Smooth muscle cell of the brain vasculature (primary cell): ENCODE data around the gene AKR1C1.
"Not testable (repeated sequence)": the region's sequence is repeated elsewhere in the genome, so short reads cannot be mapped to it uniquely, and the experiment has no call there.

ENCODE experiments used
- DNase-seq: peaks from one replicate; pipeline ENCODE4 v3.0.0-alpha.2; 2012; ENCODE audit warnings: low read depth, low spot score

Gene AKR1C1

DNA sequence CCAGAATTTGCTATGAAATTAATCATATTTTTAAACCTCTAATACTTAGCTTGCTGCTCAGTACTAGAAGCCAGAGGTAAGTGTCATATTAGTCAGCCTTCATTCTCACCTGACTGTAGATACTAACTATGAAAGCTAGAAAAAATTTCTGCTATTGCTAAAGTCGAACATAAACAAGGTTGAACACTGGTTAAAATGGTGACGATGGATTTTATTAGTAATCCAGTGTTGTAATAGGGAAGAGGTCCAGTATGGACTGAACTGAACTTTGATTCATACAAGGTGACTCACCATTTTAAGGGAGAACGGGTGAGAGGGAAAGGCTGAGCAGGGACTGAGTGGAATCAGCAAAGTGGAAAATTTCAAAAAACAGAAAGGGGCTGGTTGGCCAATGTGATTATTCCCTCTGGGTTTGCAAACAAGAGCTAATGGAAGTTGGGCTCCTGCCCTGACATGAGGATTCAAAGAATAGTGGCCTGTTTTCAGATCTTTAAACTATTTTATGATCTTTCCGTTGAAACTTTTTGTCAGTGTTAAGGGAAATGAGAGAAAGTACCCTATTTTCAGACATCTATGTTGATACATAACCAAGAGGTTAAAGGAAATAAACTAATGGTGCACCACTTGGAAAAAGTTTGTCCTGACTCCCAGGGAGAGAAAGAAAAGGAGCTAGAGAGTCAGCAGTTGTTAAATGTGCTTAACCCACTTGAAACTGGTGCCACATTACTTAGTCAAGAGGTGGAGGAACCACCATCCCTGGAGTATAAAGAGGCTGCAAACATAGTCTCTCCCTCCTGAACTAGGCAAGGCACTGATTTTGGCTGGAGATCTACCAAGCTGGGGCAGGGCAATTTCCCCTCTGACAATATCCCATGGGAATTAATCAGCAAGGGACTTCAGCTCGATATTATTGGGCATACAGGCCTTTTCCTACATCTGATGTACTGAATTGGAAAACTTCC is 15.3 kb upstream of the AKR1C1 start:
- DNase-seq = no peak

DNA sequence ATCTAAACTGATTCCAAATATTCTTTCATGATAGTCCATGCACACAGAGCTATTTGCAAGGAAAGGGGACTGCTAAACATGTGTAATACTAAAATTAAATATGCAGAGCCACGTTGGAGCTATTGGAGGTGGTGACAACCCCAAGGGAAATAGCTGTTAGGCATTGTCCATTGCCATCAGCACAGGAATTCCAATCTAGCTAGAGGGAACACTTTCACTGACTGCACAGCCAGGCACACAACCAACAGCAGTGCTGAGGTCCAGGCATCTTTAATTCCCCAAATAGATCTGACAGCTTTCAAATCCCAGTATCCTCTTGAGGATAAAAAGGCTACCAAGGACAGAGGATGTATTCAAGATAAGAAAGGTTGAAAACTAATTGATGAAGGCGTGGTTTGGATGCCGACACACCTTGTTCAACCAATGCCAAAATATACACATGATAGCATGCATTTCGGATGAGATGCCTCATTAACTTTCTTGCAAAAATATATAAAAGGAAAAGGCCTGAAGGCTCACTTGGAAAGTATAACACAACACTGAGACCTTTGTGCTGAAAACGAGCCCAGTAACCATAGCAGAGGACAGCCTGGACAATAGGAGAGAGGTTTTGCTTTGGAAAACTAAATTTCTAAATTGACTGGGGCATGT is 11.6 kb upstream of the AKR1C1 start:
- DNase-seq = not testable (repeated sequence)

DNA sequence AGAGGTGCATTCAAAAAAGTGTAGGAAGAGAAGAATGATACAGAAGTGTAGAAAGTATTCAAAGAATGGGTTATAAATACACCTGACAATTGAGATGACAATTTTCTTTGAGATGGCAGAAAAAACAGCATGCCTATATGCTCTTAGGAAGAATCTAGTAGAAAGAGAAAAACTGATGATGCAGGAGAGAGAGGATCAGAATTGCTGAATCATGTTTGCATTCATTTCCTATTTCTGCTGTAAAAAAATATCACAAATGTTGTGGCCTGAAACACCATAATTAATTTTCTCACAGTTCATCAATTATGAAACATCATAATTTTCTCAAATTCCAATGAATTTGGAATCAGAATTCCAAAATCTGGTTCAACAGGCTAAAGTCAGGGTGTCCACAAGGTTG is 9.8 kb upstream of the AKR1C1 start:
- DNase-seq = no peak

DNA sequence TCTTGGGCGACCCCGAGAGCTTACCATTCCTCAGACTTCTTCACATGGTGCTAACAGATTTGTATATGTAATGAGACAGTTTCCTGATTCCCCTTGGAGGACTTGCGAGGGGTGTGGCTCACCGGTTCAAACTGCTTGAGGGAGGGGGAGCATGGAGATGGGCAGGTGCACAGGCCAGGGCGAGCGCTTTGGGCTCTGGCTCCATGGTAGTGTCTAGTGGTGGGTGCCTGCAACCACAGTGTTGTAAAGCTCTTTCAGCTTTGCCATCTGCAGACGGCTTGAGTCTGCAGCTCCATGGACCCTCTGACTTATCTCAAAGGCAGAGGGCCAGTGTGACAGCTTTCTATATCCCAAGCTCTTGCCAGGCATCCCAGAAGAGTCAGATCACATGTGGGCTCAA is 7.1 kb upstream of the AKR1C1 start:
- not testable (repeated sequence) for DNase-seq

DNA sequence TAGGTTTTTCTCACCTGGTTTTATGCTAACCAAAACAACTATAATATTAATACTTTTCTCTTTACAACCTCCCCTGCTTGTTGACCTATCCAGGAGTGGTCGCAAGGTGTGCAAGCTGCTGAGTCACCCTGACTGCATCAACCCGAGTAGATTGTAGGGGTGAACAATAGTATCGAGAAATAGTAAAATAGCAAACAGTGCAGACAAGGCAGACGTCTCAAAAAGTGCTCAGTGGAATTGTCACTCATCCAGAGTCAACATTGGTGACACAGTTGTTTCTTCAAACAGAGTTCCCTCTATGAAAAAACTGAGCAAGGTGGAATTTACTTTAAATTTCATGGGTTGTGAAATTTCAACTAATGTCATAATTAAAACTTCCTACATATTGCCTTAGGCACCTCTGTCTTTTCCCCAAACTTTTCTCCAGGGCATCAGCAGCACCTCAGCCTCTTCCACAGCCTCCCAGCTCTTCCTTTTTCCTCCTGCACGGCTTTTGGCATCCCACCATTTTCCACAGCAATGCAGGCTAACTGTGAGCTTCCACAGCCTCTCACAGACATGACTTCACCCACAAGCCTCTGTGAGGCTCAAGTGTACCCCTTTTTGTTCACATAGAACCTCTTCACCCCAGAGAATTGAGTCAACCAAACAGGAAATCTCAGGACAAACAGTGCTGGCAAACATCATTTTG is 6.1 kb upstream of the AKR1C1 start:
- DNase-seq = not testable (repeated sequence)

DNA sequence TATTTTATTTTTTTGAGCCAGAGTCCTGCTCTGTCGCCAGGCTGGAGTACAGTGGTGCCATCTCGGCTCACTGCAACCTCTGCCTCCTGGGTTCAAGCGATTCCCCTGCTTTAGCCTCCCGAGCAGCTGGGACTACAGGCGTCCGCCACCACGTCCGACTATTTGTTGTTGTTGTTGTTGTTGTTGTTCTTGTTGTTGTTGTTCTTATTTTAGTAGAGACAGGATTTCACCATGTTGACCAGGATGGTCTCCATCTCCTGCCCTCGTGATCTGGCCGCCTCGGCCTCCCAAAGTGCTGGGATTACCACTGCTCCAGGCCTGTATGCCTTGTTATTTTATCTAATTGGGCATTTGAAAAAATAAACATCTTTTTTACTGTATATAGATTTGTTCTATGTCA is 1.7 kb upstream of the AKR1C1 start:
- not testable (repeated sequence) for DNase-seq

DNA sequence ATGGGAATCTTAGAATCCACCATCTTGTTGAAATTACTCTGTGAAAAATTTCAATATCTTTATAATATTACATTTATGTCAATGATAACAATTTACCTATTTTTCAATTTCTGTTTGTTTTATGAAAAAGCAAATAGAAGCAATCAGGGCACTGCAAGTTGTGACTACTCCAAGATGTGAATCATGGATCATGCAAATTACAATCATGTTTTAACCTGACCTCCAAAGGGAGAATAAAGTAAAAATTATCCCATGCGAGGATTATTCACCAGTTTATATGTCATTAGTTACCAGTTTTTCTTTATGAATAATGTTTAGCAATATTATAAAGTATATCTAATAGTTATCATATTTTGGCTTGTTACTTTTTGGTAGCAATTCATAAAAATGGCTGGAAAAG is 907 bp upstream of the AKR1C1 start:
- DNase-seq = not testable (repeated sequence)

DNA sequence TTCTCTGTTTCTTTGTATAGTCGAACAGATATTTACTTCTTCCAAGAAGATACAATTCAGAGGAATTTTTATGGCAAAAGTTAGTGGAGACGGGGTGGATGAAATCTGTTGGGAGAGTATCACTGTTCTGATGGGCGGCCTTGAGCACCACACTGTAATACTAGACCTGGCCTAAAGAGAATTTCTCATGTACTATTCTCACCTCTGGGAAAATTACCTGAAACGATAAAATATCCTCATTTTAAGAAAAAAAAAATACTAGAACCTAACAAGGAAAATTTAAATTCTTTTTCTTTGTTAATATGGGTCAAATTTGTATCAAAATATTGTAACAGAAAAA is 570 bp downstream of the AKR1C1 start:
- DNase-seq = not testable (repeated sequence)

DNA sequence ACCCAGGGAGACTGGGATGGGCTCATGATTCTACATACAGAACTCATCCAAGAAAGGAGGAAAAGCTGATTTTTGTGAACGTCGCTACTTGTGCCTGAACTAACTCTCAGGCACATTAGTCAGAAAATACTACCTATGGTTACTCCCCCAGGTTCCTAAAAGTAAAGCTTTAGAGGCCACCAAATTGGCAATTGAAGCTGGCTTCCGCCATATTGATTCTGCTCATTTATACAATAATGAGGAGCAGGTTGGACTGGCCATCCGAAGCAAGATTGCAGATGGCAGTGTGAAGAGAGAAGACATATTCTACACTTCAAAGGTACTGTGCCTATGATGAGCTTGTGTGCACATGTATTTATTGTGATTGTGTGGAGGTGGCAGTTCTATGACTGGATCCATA is 2.5 kb downstream of the AKR1C1 start:
- DNase-seq = not testable (repeated sequence)

DNA sequence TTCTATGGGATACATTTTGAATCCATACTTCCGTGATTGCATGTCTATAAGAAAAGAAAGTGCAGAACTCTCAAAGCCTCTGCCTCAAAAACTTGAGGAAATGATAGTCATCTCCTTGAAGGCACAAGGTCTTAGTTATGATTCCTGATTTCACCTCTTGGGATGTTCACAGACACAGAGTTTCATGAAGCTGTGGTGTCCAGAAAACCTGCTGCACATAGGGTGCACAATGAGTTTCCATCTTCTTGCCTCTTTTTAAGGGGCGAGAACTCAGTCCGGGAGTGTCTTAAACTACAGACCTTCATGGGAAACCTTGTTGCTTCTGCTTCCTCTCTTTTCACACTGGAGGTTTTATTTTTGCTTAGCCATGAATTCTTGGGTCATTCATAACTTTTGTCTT is 4.0 kb downstream of the AKR1C1 start:
- not testable (repeated sequence) for DNase-seq

DNA sequence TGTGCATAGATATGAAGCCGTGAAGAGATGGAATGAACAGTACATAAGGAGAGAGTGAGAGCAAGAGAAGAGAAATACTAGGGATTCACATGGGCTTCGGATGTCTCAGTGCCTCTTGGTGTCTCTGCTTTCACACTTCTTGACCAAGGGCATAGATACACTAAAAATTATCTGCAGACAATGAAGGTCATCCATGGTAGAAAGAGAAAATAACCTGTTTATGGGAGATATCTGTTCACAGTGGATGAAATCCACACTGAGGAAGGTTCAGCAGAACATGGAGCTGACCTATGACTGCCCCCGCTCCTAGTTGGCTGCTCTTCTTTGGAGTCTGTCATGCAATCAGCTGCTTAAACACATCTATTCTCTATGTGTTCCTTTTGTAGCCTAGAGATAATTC is 6.1 kb downstream of the AKR1C1 start:
- DNase-seq = not testable (repeated sequence)

DNA sequence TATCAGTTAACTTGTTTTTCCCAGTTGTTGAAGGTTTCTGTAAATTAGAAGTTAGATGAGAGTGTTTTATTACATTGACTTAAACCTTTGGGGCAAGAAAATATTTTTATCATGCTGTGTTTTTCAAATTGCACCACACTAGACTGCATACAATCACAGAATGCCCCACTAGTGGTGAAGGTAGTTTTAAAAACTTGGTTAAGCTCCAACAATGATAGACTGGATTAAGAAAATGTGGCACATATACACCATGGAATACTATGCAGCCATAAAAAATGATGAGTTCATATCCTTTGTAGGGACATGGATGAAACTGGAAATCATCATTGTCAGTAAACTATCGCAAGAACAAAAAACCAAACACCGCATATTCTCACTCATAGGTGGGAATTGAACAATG is 7.1 kb downstream of the AKR1C1 start:
- not testable (repeated sequence) for DNase-seq

DNA sequence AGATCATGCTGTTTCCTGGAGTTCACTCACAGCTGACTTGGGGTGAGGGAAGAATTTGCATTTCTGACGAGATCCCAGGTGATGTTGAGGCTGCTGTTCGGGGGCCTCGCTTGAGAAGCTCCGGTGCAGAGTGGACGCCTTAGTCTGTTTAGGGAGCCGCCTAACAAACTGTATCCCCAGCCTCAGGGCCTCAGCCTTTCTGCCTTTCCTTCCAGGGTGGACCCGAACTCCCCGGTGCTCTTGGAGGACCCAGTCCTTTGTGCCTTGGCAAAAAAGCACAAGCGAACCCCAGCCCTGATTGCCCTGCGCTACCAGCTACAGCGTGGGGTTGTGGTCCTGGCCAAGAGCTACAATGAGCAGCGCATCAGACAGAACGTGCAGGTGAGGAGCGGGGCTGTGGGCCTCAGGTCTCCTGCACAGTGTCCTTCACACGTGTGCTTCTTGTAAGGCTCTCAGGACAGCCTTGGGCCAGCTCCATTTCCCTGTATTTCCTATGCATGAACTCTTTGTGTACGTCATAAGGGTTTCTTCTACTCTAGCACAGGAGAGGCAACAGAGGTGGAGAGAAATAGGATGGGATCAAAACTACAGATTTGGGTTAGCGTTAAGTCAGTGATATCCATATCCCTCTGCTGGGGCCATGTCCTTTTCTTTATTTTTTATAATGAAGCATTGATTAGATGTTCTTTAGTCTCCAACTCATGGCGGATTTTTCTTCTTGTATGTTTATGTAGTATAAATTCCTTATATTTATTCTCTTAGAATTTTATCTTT is 9.3 kb downstream of the AKR1C1 start:
- DNase-seq = not testable (repeated sequence)

DNA sequence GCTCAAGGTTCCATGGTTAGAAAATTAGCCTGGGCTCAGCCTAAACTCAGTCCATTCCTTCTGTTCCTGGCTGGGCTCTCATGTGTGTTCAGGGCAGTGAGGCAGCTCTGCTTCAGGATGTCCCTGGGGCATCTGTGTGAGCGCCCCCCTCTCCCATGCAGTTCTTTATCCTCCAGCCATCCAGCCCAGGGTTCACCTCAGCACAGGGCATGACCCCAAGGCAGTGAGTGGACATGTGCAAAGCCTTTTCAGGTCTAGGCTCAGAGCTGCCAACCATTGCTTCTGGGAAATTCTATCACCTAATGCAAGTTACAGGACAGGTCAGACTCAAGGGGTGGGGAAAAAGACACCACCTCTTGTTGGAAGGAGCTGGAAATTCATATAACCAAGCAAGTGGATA is 10.1 kb downstream of the AKR1C1 start:
- not testable (repeated sequence) for DNase-seq

DNA sequence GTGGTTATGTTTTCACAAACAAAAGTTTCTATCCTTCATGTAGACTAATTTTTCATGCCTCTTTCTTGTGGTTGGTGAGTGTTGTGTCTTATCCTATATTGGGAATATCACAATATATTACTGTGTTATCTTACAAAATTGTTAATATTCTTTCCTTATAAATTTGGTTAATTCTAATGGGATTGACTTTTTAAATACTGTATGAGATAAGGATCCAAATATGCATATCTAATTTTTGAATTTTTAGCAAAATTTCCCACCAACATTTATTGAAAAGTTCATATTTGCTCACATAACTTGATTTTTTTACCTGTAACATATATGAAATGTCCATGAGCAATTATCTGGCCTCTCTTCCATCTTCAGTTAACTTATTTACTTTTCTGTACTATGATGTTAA is 11.2 kb downstream of the AKR1C1 start:
- DNase-seq = not testable (repeated sequence)

DNA sequence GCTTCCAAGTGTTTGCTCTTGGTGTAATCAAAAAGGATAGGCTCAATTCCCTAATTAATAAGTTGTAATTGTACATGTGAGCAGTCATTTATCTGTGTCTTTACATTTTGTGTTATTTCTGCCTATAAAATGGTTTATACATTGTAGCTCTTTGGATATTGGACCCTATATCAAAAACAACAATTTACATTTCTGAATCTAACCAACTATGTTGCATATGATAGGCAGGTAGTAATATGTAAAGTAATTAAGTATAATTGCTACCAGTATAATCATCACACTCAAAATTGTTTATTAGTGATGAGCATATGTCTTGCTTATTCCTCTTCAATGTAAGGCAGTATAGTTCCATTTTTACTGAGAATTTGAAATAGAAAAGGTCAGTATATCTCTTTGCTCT is 13.8 kb downstream of the AKR1C1 start:
- no peak for DNase-seq

DNA sequence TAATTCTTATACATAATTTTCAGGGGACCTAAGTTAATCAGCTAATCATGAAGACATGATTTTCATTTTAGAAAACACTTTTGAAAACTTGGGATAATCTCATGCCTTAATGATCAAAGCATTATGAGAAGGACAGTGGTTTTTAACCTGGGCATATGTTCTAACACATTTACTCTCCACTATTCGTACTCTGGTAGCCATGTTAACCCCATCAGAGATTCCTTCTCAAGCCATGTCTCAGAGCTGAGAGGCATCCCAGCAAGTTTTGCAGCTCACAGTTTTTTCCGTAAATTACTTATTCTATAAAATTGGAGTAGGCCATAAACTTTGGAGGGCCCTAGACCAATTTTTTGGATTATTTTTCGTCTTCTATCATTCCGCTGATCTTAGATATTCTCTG is 15.7 kb downstream of the AKR1C1 start:
- no peak for DNase-seq

DNA sequence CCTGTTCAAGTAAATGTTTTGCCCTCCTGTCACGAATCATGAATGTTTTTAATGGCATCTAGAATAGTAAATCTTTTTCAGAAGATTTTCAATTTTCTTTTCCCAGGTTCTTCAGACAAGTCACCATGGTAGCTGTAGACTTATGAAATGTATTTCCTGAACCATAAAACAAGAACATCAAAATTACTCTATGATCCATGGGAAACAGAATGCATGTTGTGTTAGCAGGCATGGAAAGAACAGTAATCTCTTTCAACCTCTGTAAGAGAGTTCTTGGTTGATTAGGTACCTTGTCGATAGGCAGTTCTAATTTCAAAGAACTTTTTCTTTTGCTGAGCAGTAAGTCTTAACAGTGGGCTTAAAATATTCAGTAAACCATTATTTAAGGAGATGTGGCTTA is 17.6 kb downstream of the AKR1C1 start:
- DNase-seq = no peak

DNA sequence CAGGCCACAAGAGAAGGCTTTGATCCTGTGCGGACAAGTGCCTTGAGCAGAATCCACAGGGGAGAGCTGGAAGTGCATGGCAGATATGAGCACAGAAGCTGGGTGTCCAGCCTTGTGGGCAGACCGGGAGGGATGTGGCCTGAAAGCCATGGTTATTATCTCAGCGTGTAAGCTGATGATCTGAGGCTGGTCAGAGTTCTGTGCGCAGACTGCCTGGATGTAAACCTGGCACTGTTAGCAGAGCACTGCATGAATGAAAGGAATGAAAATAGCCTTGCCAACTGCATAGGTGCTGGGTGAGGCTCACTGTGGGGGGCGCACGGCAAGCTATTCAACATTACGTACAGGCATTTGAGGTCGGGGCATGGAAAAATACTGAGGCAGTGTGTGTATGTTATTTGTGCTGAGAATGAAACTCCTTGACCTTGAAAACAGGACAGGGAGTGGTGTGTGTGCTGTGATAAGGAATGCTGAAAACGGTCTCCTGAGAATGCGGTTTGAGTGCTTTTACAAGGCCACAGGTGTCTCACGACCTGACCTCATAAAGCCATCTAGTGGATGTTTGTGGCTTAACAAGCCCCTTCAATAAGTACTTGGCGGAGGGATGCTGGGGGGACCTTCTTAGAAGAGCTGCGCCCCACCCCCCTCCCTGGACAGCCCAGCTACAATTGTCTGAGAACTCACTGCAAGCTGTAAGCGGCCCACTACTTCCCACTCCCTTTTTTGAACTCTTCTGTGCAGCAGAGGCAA is 18.7 kb downstream of the AKR1C1 start:
- DNase-seq = no peak

DNA sequence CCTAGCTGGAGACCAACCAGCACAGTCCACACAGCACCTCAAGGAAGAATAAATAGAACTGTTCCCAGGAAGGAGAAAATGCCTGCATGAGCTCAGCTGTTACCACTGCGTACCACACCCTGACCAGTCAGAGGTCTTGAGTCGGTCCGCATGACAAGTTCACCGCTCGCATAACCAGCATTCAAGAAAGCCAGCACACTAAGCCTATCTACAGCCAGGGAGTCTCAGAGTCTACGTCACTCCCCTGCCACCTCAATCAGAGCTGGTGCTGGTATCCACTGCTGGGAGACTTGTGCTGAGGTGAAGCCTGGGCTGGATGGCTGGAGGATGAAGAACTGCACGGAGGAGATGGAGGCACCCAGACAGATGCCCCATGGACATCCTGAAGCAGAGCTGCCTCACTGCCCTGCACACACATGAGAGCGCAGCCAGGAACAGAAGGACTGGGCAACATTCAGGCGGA is 19.6 kb downstream of the AKR1C1 start:
- no peak for DNase-seq
